Activated CD8-positive, alpha-beta memory T cell treated with anti-CD3 and anti-CD28 coated beads, Interleukin-2, amount 50 U/mL, for 4 hours (primary cell): Measurements from ENCODE around the gene JMJD4.
A peak's percentile ranks its signal among the peaks of the same experiment; 100 is the strongest.
"Not testable (repeated sequence)": the region's sequence is repeated elsewhere in the genome, so short reads cannot be mapped to it uniquely, and the experiment has no call there.

Experiments used
- DNase-seq: peaks from one replicate; pipeline ENCODE4 v3.0.0-alpha.2; 2020

JMJD4 gene

GRCh38 chr1:227731241-227731677, 3.8 kb downstream of the JMJD4 start:
- DNase-seq, result no peak

DNA sequence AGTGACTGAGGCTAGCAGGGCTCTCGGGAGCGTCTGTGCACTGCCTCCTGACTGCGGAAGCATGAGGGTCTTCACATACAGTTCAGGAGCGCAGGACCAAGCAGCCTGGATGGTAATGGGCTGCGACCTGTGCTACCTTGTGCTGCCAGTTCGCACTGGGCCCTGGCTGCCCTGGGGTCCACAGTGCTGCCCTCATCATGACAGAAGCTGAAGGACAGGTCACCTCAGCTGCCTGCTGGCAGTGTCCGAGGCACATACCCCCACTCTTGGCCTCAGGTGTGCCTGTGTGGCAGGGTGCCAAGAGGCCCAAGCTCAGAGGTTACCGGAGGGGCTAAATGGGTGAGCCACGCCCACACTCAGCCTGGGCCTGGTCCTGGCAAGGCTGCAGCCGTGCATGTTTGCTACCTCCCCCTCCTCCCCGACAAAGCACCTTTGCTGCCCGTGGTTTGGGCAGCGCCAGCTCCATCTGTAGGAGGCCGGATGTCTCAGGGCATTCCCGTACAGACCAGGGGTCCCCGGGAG, 4.4 kb downstream of the JMJD4 start:
- DNase-seq, result no peak

- DNase-seq, result no peak
Measured at GRCh38 chr1:227729881-227730629, 5.0 kb downstream of the JMJD4 start.

- DNase-seq, result no peak
Measured at GRCh38 chr1:227729144-227729880, 5.8 kb downstream of the JMJD4 start.

GRCh38 chr1:227728892-227729143, 6.3 kb downstream of the JMJD4 start:
- no peak for DNase-seq

DNA sequence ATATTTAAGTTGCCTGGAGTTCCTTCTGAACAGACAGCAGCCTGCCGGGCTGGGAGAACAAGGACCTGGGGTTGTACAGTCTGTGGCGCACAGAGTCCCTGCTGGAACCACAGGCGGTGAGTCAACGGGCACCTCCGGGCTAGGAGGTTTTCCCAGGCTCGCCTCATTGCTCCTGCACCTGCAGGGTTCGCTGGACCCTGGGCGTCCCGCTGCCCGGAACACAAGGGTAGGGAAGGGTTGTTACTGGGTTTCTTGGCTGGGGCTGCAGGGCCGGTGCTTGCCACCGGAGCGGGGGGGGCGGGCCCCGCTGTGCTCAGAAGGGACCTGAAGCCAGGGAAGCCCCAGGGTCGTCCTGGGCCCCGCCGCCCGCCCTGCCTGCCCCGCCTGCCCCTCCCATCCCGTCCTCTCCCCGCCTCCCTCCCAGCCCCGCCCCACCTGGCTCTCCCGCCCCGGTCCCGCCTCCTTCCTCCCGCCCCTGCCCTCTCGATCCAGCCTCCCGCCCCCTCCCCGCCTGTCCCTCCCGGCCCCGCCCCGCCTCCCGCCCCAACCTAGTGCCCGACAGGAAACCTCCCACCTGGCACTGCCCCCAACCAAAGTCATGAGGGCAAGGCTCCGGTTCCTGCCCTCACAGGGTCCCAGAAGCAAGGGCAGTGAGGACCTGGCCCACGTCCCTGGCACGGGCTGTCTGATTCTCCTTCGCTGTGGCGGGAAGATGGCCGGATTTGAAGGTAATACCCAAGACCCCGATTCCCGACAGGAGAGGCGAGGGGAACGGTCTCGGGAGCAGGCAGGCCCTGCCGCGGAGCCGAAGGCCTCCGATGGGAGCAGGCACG, 6.8 kb downstream of the JMJD4 start:
- DNase-seq, result peak; percentile 66

DNA sequence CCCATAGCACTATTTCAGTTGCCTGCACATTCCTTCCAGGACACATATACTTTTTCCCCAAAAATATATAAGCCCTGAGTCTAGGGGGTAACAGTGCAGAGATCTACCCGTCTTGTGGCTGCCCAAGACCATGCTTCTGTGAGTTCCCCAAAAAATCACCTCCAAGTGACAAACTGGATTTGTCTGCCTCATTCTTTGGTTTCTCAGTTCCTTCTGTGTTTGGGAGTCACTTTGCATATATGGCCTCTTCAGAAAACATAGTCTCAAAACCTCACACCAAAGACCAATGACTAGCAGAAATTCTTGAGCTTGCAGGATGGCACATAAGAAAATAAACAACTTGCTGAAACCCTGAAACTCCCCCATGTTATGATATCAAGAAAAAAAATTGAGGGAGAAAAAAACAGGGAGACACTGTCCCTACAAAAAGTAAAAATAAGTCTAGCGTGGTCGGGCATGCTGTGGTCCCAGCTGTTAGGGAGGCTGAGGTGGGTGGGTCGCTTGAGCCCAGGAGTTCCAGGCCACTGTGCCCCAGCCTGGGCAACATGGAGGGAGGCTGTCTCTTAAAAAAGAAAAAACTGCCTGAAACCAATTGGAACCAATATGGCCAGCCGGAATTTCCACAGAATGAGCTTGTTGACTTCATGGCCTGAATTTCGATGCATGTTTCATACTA, 8.0 kb downstream of the JMJD4 start:
- no peak for DNase-seq

- DNase-seq, result no peak
Measured at GRCh38 chr1:227726318-227726717, 8.8 kb downstream of the JMJD4 start.

- DNase-seq, result no peak
Measured at GRCh38 chr1:227725046-227725445, 10.1 kb downstream of the JMJD4 start.

DNA sequence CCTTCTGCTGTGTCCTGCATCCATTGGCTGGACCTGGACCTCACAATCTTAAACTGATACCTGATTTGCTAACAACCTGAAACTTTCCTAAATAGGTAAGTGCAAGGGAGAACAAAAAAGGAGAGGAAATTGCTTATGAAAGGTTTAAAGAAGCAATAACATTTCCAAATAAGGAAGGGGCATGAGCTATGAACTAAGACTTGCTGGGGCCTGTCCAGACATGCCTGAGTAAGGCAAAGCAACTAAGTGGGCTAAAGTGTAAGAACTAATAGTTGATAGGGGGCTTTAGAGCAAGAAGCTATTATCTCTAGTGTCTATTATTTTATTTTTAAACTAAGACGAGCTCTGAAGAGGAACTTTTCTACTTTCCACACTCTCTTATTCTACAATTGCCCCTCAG, 11.6 kb downstream of the JMJD4 start:
- DNase-seq, result no peak

- no peak for DNase-seq
Measured at GRCh38 chr1:227718932-227719331, 16.2 kb downstream of the JMJD4 start.

DNA sequence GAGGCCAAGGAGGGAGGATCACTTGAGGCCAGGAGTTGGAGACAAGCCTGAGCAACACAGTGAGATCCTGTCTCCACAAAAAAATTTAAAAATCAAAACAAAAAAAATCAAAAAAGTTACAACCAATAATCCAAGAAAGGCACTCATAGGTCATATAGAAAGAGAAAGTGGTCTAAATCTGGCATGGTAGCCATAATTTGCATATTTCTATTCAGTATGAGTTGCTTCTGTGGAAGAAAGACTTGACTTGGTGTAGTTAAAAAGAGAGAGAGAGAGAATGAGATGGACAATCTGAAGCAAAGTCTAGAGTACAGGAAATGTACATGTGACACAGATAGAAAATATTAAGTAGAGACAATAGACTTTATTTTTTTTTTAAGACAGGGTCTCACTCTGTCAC, 22.5 kb downstream of the JMJD4 start:
- no peak for DNase-seq

- DNase-seq, result not testable (repeated sequence)
Measured at GRCh38 chr1:227710474-227710873, 24.6 kb downstream of the JMJD4 start.

GRCh38 chr1:227709451-227709850, 25.7 kb downstream of the JMJD4 start:
- no peak for DNase-seq

GRCh38 chr1:227707846-227708245, 27.3 kb downstream of the JMJD4 start:
- no peak for DNase-seq

DNA sequence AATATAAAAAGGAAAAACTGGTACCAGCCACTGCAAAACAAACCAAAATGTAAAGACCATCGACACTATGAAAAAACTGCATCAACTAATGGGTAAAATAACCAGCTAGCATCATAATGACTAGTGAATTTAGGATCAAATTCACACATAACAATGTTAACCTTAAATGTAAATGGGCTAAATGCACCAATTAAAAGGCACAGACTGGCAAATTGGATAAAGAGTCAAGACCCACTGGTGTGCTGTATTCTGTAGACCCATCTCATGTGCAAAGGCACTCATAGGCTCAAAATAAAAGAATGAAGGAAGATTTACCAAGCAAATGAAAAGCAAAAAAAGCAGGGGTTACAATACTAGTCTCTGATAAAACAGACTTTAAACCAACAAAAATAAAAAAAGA, 33.5 kb downstream of the JMJD4 start:
- DNase-seq, result not testable (repeated sequence)

- DNase-seq, result no peak
Measured at GRCh38 chr1:227697321-227697864, 37.7 kb downstream of the JMJD4 start.

GRCh38 chr1:227685807-227686206, 49.3 kb downstream of the JMJD4 start:
- DNase-seq, result no peak
